Activated gamma-delta T cell (primary cell): Measurements from ENCODE around the gene PKLR.
"Not testable (repeated sequence)": the region's sequence is repeated elsewhere in the genome, so short reads cannot be mapped to it uniquely, and the experiment has no call there.

Experiments used
- DNase-seq: peaks from one replicate; lab custom pipeline; 2025; lab: John Stamatoyannopoulos, UW
- total RNA-seq, 2 donors: gene quantifications; one replicate each; lab custom pipeline; 2026; lab: John Stamatoyannopoulos, UW

PKLR gene
- 0.04 to 0.05 reads per million in 2 donors for total RNA-seq

GRCh38 chr1:155301342-155301841, at the start of gene PKLR:
PKLR (minus strand) TSS chr1:155301438; CDS start chr1:155301395, 43 bp downstream.
- DNase-seq, result no peak

GRCh38 chr1:155342842-155343241, 41.6 kb upstream of the PKLR start:
- DNase-seq, result no peak

GRCh38 chr1:155339515-155340097, 38.4 kb upstream of the PKLR start:
- DNase-seq, result no peak

- DNase-seq, result no peak
Measured at GRCh38 chr1:155334962-155335361, 33.7 kb upstream of the PKLR start.

- no peak for DNase-seq
Measured at GRCh38 chr1:155329980-155330598, 28.9 kb upstream of the PKLR start.

- not testable (repeated sequence) for DNase-seq
Measured at GRCh38 chr1:155328856-155329255, 27.6 kb upstream of the PKLR start.

GRCh38 chr1:155327981-155328380, 26.7 kb upstream of the PKLR start:
- DNase-seq, result no peak

- no peak for DNase-seq
Measured at GRCh38 chr1:155326631-155327037, 25.4 kb upstream of the PKLR start.

GRCh38 chr1:155326020-155326526, 24.8 kb upstream of the PKLR start:
- DNase-seq, result no peak

- no peak for DNase-seq
Measured at GRCh38 chr1:155325603-155325893, 24.3 kb upstream of the PKLR start.

GRCh38 chr1:155324717-155325602, 23.7 kb upstream of the PKLR start:
- no peak for DNase-seq

GRCh38 chr1:155324037-155324716, 22.9 kb upstream of the PKLR start:
- DNase-seq, result peak; percentile 71

- peak; percentile 62 for DNase-seq
Measured at GRCh38 chr1:155323729-155324036, 22.4 kb upstream of the PKLR start.

- DNase-seq, result peak; percentile 63
Measured at GRCh38 chr1:155322953-155323728, 21.9 kb upstream of the PKLR start.

- DNase-seq, result no peak
Measured at GRCh38 chr1:155322571-155322952, 21.3 kb upstream of the PKLR start.

GRCh38 chr1:155321639-155322503, 20.6 kb upstream of the PKLR start:
- no peak for DNase-seq

- peak; percentile 32 for DNase-seq
Measured at GRCh38 chr1:155320661-155321617, 19.7 kb upstream of the PKLR start, which contains the start of gene RUSC1. RUSC1 (plus strand) TSS chr1:155320894; CDS start chr1:155321774, 880 bp downstream.

GRCh38 chr1:155320252-155320651, 19.0 kb upstream of the PKLR start:
- DNase-seq, result no peak

- DNase-seq, result no peak
Measured at GRCh38 chr1:155319536-155319935, 18.3 kb upstream of the PKLR start.
